ENCODE data around the gene RPP30. TPM values are rescaled to one million over a fixed set of nuclear protein-coding genes. Genes with fewer than 3 reads are reported as not detected.

The RPP30 gene
- total RNA-seq, 1 experiment from 2014 or later = 74.5 TPM

- Histone ChIP-seq H3K9me3 (ENCODE audit: low read depth, low read length, poor library complexity, severe bottlenecking) (peaks cover 7% of the 10 kb centered on the region), H3K4me1 (ENCODE audit: insufficient read depth, low read length, poor library complexity, severe bottlenecking) (no peaks in the 10 kb centered on the region), H3K36me3 (ENCODE audit: insufficient read depth, low read length, poor library complexity, severe bottlenecking) (no peaks in the 10 kb centered on the region), H3K27me3 (replicated peaks; ENCODE audit: insufficient read depth, low read depth, low read length, poor library complexity) (peaks cover 64% of the 10 kb centered on the region), H3K27ac (ENCODE audit: low read depth, low read length, poor library complexity, severe bottlenecking) (no peak overlapping the region), H3K4me3 (ENCODE audit: low read depth, low read length, poor library complexity, severe bottlenecking) (no peak overlapping the region)
- intact Hi-C loops (cut with micrococcal nuclease; ENCODE audit: unreplicated experiment) = loop anchor here (10.0 kb wide), 1 partner anchor 1441 kb away; no protein-coding TSS in a partner anchor
- TF ChIP-seq EZH2 (IDR thresholded peaks at IDR 0.05; ENCODE audit: borderline replicate concordance, low read depth, low read length, poor library complexity, severe bottlenecking) = no peak
- peak; percentile 57 for TF ChIP-seq CTCF (conservative IDR thresholded peaks at IDR 0.05; ENCODE audit: low read depth, low read length)
- DNase-seq (ENCODE audit: low spot score) = peak; percentile 34
- no TSS peak for BruUV-seq (replicated peaks)
- CTCF ChIA-PET = interaction anchor here (0.7 kb wide), 2 partner anchors 81 to 107 kb away, joined by 3 to 4 read pairs; no protein-coding TSS in a partner anchor
- POLR2A ChIA-PET (ENCODE audit: low non-redundant PET) = no interaction called here
These were observed 6.4 kb upstream of the RPP30 start for GRCh38 chr10:90865401-90865800.

- BruUV-seq (replicated peaks) = no TSS peak
- intact Hi-C loops (cut with micrococcal nuclease; ENCODE audit: unreplicated experiment) = loop anchor here (10.0 kb wide), 1 partner anchor 1441 kb away; no protein-coding TSS in a partner anchor
These were observed 5.7 kb upstream of the RPP30 start for GRCh38 chr10:90866050-90866598.

GRCh38 chr10:90871279-90871765 lies 452 bp upstream of the RPP30 start:
- Histone ChIP-seq H3K9me3 (ENCODE audit: low read depth, low read length, poor library complexity, severe bottlenecking) (peaks cover 7% of the 10 kb centered on the region), H3K4me3 (ENCODE audit: low read depth, low read length, poor library complexity, severe bottlenecking) (peak overlapping the region; percentile 87), H3K4me1 (ENCODE audit: insufficient read depth, low read length, poor library complexity, severe bottlenecking) (peaks cover 10% of the 10 kb centered on the region), H3K27me3 (replicated peaks; ENCODE audit: insufficient read depth, low read depth, low read length, poor library complexity) (peaks cover 18% of the 10 kb centered on the region), H3K27ac (ENCODE audit: low read depth, low read length, poor library complexity, severe bottlenecking) (peak overlapping the region; percentile 66), H3K36me3 (ENCODE audit: insufficient read depth, low read length, poor library complexity, severe bottlenecking) (peaks cover 9% of the 10 kb centered on the region)
- ChIA-PET POLR2A (ENCODE audit: low non-redundant PET) (no interaction called here), CTCF (no interaction called here)
- no TSS peak for BruUV-seq (replicated peaks)
- peak; percentile 66 for TF ChIP-seq CTCF (conservative IDR thresholded peaks at IDR 0.05; ENCODE audit: low read depth, low read length)
- no peak for TF ChIP-seq EZH2 (IDR thresholded peaks at IDR 0.05; ENCODE audit: borderline replicate concordance, low read depth, low read length, poor library complexity, severe bottlenecking)
- DNase-seq (ENCODE audit: low spot score) = peak; percentile 89
- intact Hi-C loops (cut with micrococcal nuclease; ENCODE audit: unreplicated experiment) = loop anchor here (2.0 kb wide), 2 partner anchors 121 to 1079 kb away; no protein-coding TSS in a partner anchor

More at GRCh38 chr10:90866050-90866598, 5.7 kb upstream of the RPP30 start:
- POLR2A ChIA-PET (ENCODE audit: low non-redundant PET) = no interaction called here
- CTCF ChIA-PET = no interaction called here
- Histone ChIP-seq H3K36me3 (ENCODE audit: insufficient read depth, low read length, poor library complexity, severe bottlenecking) (no peaks in the 10 kb centered on the region), H3K9me3 (ENCODE audit: low read depth, low read length, poor library complexity, severe bottlenecking) (peaks cover 7% of the 10 kb centered on the region), H3K4me3 (ENCODE audit: low read depth, low read length, poor library complexity, severe bottlenecking) (no peak overlapping the region), H3K27ac (ENCODE audit: low read depth, low read length, poor library complexity, severe bottlenecking) (no peak overlapping the region), H3K4me1 (ENCODE audit: insufficient read depth, low read length, poor library complexity, severe bottlenecking) (no peaks in the 10 kb centered on the region), H3K27me3 (replicated peaks; ENCODE audit: insufficient read depth, low read depth, low read length, poor library complexity) (peaks cover 57% of the 10 kb centered on the region)
- no peak for TF ChIP-seq CTCF (conservative IDR thresholded peaks at IDR 0.05; ENCODE audit: low read depth, low read length)
- no peak for TF ChIP-seq EZH2 (IDR thresholded peaks at IDR 0.05; ENCODE audit: borderline replicate concordance, low read depth, low read length, poor library complexity, severe bottlenecking)
- no peak for DNase-seq (ENCODE audit: low spot score)

Measured in A673 (cell line).